OCI-LY1 (cell line): ENCODE results near the gene HDAC1.
A peak's percentile ranks its signal among the peaks of the same experiment; 100 is the strongest.

Experiments
- H2AFZ ChIP-seq: fragments of 200-600 bp; sonication (generic), shearing (Covaris generic); 2 replicates; pipeline ENCODE4 v1.6.0; 2014; ENCODE audit warnings: antibody characterized with exemption, mild to moderate bottlenecking, low read length
- H3F3A ChIP-seq: fragments of 200-600 bp; sonication (generic), shearing (Covaris generic); 2 replicates; pipeline ENCODE4 v1.6.0; 2014; ENCODE audit warnings: mild to moderate bottlenecking, antibody characterized with exemption, low read length, moderate library complexity; ENCODE audit not compliant: insufficient read depth
- H3K27ac ChIP-seq: fragments of 200-600 bp; sonication (generic); 2 replicates; pipeline ENCODE4 v1.5.1; 2014; ENCODE audit warnings: low read length, mixed run types, mild to moderate bottlenecking, low read depth; ENCODE audit not compliant: poor library complexity, severe bottlenecking
- H3K27me3 ChIP-seq: fragments of 200-600 bp; sonication (generic); 2 replicates; pipeline ENCODE4 v1.6.0; 2014; ENCODE audit warnings: antibody characterized with exemption, mild to moderate bottlenecking, low read length, moderate library complexity; ENCODE audit not compliant: insufficient read depth
- H3K36me3 ChIP-seq: fragments of 200-600 bp; sonication (generic); 2 replicates; pipeline ENCODE4 v1.6.1; 2014; ENCODE audit warnings: mild to moderate bottlenecking, antibody characterized with exemption, low read length, moderate library complexity, mixed read lengths; ENCODE audit not compliant: insufficient read depth
- H3K4me1 ChIP-seq: fragments of 200-600 bp; sonication (generic); 2 replicates; pipeline ENCODE4 v1.5.1; 2014; ENCODE audit warnings: mild to moderate bottlenecking, low read length, moderate library complexity; ENCODE audit not compliant: insufficient read depth, severe bottlenecking
- H3K4me2 ChIP-seq: fragments of 200-600 bp; sonication (generic), shearing (Covaris generic); 2 replicates; pipeline ENCODE4 v1.6.1; 2014; ENCODE audit warnings: low read length
- H3K4me3 ChIP-seq: fragments of 200-600 bp; sonication (generic); 2 replicates; pipeline ENCODE4 v1.5.1; 2014; ENCODE audit warnings: low read length, low read depth, mild to moderate bottlenecking, mixed read lengths; ENCODE audit not compliant: poor library complexity, severe bottlenecking
- H3K79me2 ChIP-seq: fragments of 200-600 bp; shearing (Covaris generic); 2 replicates; pipeline ENCODE4 v1.6.1; 2016; ENCODE audit warnings: mixed run types, low read length, mixed read lengths; ENCODE audit not compliant: insufficient read depth
- H3K9ac ChIP-seq: fragments of 200-600 bp; sonication (generic), shearing (Covaris generic); 2 replicates; pipeline ENCODE4 v1.6.1; 2014; ENCODE audit warnings: mild to moderate bottlenecking, low read length, mixed read lengths
- H3K9me2 ChIP-seq: fragments of 200-600 bp; sonication (generic), shearing (Covaris generic); 2 replicates; pipeline ENCODE4 v1.6.1; 2014; ENCODE audit warnings: low read depth, mild to moderate bottlenecking, low read length, mixed read lengths
- H3K9me3 ChIP-seq: fragments of 200-600 bp; shearing (Covaris generic); 2 replicates; pipeline ENCODE4 v1.6.1; 2014; ENCODE audit warnings: low read length, mixed read lengths
- H4K20me1 ChIP-seq: fragments of 200-600 bp; sonication (generic), shearing (Covaris generic); 2 replicates; pipeline ENCODE4 v1.6.0; 2016; ENCODE audit warnings: mild to moderate bottlenecking, low read length; ENCODE audit not compliant: insufficient read depth
- EZH2 ChIP-seq: fragments of 200-600 bp; sonication (generic), shearing (Covaris generic); IDR thresholded peaks from 2 replicates; pipeline ENCODE4 v1.8.0; 2017; ENCODE audit warnings: borderline replicate concordance, mixed run types, mild to moderate bottlenecking, antibody characterized with exemption, low read length, moderate library complexity, mixed read lengths
- TF ChIP-seq, protein P1 (sequence below): fragments of 200-600 bp; sonication (generic), shearing (Covaris generic); IDR thresholded peaks from 2 replicates; pipeline ENCODE4 v1.5.1; 2017; ENCODE audit warnings: mild to moderate bottlenecking, antibody characterized with exemption, low read length, moderate library complexity, mixed read lengths

The HDAC1 gene

DNA sequence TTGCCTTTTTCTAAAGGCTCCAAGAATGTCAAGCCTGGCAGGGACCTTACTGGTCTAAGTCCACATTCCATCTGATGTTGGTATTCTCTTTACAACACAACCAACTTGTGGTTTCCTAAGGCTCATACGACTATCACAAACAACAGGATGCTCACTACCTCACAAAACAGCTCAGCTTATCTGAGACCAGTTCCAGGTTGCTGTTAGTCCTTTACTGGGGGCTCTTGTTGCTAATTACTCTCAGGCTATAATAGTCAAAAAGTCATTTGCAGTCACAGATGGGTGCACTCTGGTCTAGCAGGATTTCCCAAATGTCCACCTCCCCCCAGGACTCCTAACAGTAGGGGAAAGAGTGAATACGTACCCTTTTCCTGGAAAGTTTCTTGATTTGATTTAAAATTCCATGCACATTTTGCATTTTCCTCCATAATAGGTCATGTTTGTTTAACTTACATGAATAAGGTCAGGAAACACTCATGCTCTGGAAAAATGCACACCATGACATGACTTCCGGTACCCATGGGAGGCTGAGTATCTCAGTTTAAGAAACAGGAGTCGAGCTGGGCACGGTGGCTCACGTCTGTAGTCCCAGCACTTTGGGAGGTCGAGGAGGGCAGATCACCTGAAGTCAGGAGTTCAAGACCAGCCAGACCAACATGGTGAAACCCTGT lies 24.8 kb upstream of the HDAC1 start:
- no peaks in the 10 kb centered on the region for H3K79me2 ChIP-seq
- H3K9me3 ChIP-seq = no peaks in the 10 kb centered on the region
- H3F3A ChIP-seq = peaks cover 10% of the 10 kb centered on the region
- no peak overlapping the region; the same call in 1 of the 2 replicates for H3K9ac ChIP-seq
- no peak overlapping the region; the same call in 1 of the 2 replicates for H3K4me2 ChIP-seq
- no peak for TF ChIP-seq EZH2
- TF ChIP-seq, protein P1, sequence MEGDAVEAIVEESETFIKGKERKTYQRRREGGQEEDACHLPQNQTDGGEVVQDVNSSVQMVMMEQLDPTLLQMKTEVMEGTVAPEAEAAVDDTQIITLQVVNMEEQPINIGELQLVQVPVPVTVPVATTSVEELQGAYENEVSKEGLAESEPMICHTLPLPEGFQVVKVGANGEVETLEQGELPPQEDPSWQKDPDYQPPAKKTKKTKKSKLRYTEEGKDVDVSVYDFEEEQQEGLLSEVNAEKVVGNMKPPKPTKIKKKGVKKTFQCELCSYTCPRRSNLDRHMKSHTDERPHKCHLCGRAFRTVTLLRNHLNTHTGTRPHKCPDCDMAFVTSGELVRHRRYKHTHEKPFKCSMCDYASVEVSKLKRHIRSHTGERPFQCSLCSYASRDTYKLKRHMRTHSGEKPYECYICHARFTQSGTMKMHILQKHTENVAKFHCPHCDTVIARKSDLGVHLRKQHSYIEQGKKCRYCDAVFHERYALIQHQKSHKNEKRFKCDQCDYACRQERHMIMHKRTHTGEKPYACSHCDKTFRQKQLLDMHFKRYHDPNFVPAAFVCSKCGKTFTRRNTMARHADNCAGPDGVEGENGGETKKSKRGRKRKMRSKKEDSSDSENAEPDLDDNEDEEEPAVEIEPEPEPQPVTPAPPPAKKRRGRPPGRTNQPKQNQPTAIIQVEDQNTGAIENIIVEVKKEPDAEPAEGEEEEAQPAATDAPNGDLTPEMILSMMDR = no peak
- H3K36me3 ChIP-seq = no peaks in the 10 kb centered on the region
- H3K27me3 ChIP-seq = no peaks in the 10 kb centered on the region
- H4K20me1 ChIP-seq = no peaks in the 10 kb centered on the region
- H3K4me1 ChIP-seq = peaks cover 43% of the 10 kb centered on the region
- peak overlapping the region; percentile 84 for H3K27ac ChIP-seq
- no peak overlapping the region for H3K4me3 ChIP-seq
- no peak overlapping the region for H2AFZ ChIP-seq
- H3K9me2 ChIP-seq = no peaks in the 10 kb centered on the region

DNA sequence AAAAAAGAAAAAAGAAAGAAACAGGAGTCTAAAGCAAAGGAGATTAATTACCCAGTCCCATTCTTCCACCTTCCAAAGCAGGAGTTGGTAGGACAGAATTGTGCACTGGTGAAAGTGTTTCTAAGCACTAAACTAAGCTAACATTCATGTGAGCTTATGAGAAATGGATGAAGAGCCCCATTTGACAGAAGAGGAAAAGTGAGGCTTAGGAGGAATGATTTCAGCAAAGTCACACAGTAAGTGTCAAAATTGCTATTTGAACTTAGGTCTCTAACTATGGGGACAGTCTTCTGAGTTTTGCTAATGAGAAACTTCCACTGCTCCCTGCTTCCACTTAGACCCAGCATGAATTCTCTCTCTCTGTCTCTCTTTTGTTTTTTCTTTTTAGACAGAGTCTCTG lies 22.1 kb upstream of the HDAC1 start:
- peaks cover 48% of the 10 kb centered on the region for H3K4me1 ChIP-seq
- no peak overlapping the region for H2AFZ ChIP-seq
- H3K4me3 ChIP-seq = no peak overlapping the region
- no peaks in the 10 kb centered on the region for H4K20me1 ChIP-seq
- no peaks in the 10 kb centered on the region for H3K9me2 ChIP-seq
- H3K9me3 ChIP-seq = no peaks in the 10 kb centered on the region
- H3K79me2 ChIP-seq = no peaks in the 10 kb centered on the region
- TF ChIP-seq, protein P1 = no peak
- no peak for TF ChIP-seq EZH2
- H3K4me2 ChIP-seq = no peak overlapping the region
- peak overlapping the region; percentile 53 for H3K27ac ChIP-seq
- 0 out of 2 replicates have a peak, but pooled peaks cover 5% of the 10 kb centered on the region for H3F3A ChIP-seq
- H3K9ac ChIP-seq = no peak overlapping the region
- no peaks in the 10 kb centered on the region for H3K27me3 ChIP-seq
- no peaks in the 10 kb centered on the region for H3K36me3 ChIP-seq

DNA sequence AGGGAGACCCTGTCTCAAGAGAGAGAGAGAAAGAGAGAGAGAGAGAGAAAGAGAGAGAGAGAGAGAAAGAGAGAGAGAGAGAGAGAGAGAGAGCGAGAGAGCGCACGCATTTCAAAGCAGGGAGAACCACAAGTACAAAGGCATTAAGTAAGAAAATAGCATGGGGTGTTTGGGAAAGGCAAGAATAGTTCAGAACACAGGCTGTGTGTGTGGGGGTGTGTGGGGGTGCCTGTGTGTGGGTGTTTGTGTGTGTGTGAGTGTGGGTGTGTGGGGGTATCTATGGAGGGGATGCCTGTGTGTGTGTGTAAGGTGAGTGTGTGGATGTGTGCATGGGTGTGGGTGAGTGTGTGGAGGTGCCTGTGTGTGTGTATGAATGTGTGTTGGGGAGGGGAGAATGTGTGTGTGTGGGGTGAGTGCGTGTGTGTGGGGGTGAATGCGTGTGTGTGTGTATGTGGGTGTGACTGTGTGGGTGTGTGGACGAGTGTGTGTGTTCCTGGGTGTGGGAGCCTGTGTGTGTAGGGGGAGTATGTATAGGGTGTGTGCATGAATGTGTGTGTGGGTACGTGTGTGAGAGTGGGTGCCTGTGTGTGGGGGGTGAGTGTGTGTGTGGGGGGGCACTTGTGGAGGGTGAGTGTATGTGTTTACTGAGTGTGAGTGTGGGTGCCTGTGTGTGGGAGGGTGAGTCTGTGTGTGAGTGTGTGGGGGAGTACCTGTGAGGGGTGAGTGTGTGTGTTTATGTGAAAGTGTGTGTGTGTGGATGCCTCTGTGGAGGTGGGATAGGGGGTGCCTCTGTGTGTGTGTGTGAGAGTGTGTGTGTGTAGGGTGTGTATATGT lies 19.1 kb upstream of the HDAC1 start:
- no peaks in the 10 kb centered on the region for H3K9me3 ChIP-seq
- TF ChIP-seq, protein P1 = no peak
- no peaks in the 10 kb centered on the region for H3K9me2 ChIP-seq
- H3K36me3 ChIP-seq = peaks cover 28% of the 10 kb centered on the region; the same call in 1 of the 2 replicates
- H4K20me1 ChIP-seq = no peaks in the 10 kb centered on the region
- H3F3A ChIP-seq = 0 out of 2 replicates have a peak, but pooled peaks cover 5% of the 10 kb centered on the region
- H3K27me3 ChIP-seq = no peaks in the 10 kb centered on the region
- peaks cover 36% of the 10 kb centered on the region for H3K4me1 ChIP-seq
- H3K27ac ChIP-seq = peak overlapping the region; percentile 89
- H3K79me2 ChIP-seq = no peaks in the 10 kb centered on the region
- H2AFZ ChIP-seq = no peak overlapping the region
- peak overlapping the region; percentile 92 for H3K9ac ChIP-seq
- H3K4me2 ChIP-seq = peak overlapping the region; percentile 93
- H3K4me3 ChIP-seq = peak overlapping the region; percentile 68
